ENCODE data around the gene UPF1.

UPF1 gene

GRCh38 chr19:18879579-18880373 is 48.0 kb downstream of the UPF1 start:
- POLR2A ChIA-PET: no interaction called here
- H3K36me3 ChIP-seq (ENCODE audit: control insufficient read depth in 4 of 4, insufficient read depth in 4 of 4, low read length in 3 of 4): no peaks in the 10 kb centered on the region
- peaks cover 0 to 5% (median 0%) of the 10 kb centered on the region in 5 experiments for H3K9me3 ChIP-seq (ENCODE audit: control extremely low read depth in 1 of 5, control insufficient read depth in 4 of 5, insufficient read depth in 2 of 5, low read depth in 1 of 5, low read length in 4 of 5)
- CTCF ChIA-PET: no interaction called here
- no peak overlapping the region for H3K27ac ChIP-seq (ENCODE audit: insufficient read depth in 1 of 2, low read depth in 1 of 2, low read length in 2 of 2, poor library complexity in 1 of 2, severe bottlenecking in 2 of 2)
- peak; percentile 50 to 57 (median 51) for DNase-seq
- no peaks in the 10 kb centered on the region for H3K27me3 ChIP-seq (replicated peaks in 2 of 5; ENCODE audit: control insufficient read depth in 4 of 5, insufficient read depth in 5 of 5, low read length in 4 of 5)
- H3K4me3 ChIP-seq (ENCODE audit: control insufficient read depth in 1 of 7, extremely low read depth in 1 of 7, insufficient read depth in 4 of 7, low read depth in 2 of 7, low read length in 6 of 7): no peak overlapping the region
- no peaks in the 10 kb centered on the region for H3K4me1 ChIP-seq (ENCODE audit: control extremely low read depth in 1 of 4, control insufficient read depth in 4 of 4, insufficient read depth in 4 of 4, low read length in 3 of 4)
- 91% methylated on average over 8 of the region's 13 CpGs for WGBS (ENCODE audit: insufficient coverage)

GRCh38 chr19:18881491-18881890 is 49.7 kb downstream of the UPF1 start:
- 90% methylated on average over 7 of the region's 7 CpGs for WGBS (ENCODE audit: insufficient coverage)
- H3K27me3 ChIP-seq (replicated peaks in 2 of 5; ENCODE audit: control insufficient read depth in 4 of 5, insufficient read depth in 5 of 5, low read length in 4 of 5): no peaks in the 10 kb centered on the region
- peaks cover 0 to 5% (median 0%) of the 10 kb centered on the region in 5 experiments for H3K9me3 ChIP-seq (ENCODE audit: control extremely low read depth in 1 of 5, control insufficient read depth in 4 of 5, insufficient read depth in 2 of 5, low read depth in 1 of 5, low read length in 4 of 5)
- no peak for DNase-seq
- no peaks in the 10 kb centered on the region for H3K36me3 ChIP-seq (ENCODE audit: control insufficient read depth in 4 of 4, insufficient read depth in 4 of 4, low read length in 3 of 4)
- no peaks in the 10 kb centered on the region for H3K4me1 ChIP-seq (ENCODE audit: control extremely low read depth in 1 of 4, control insufficient read depth in 4 of 4, insufficient read depth in 4 of 4, low read length in 3 of 4)
- ChIA-PET CTCF (interaction anchor here (1.2 kb wide), 1 partner anchor 13 kb away, joined by 4 read pairs; no protein-coding TSS in a partner anchor), POLR2A (no interaction called here)
- no peak overlapping the region for H3K4me3 ChIP-seq (ENCODE audit: control insufficient read depth in 1 of 7, extremely low read depth in 1 of 7, insufficient read depth in 4 of 7, low read depth in 2 of 7, low read length in 6 of 7)
- no peak overlapping the region for H3K27ac ChIP-seq (ENCODE audit: insufficient read depth in 1 of 2, low read depth in 1 of 2, low read length in 2 of 2, poor library complexity in 1 of 2, severe bottlenecking in 2 of 2)

- H3K9me3 ChIP-seq (ENCODE audit: control extremely low read depth in 1 of 5, control insufficient read depth in 4 of 5, insufficient read depth in 2 of 5, low read depth in 1 of 5, low read length in 4 of 5): no peaks in the 10 kb centered on the region
- no peaks in the 10 kb centered on the region for H3K36me3 ChIP-seq (ENCODE audit: control insufficient read depth in 4 of 4, insufficient read depth in 4 of 4, low read length in 3 of 4)
- no peaks in the 10 kb centered on the region for H3K27me3 ChIP-seq (replicated peaks in 2 of 5; ENCODE audit: control insufficient read depth in 4 of 5, insufficient read depth in 5 of 5, low read length in 4 of 5)
- ChIA-PET CTCF (interaction anchor here (1.1 kb wide), 1 partner anchor 18 kb away, joined by 3 read pairs; no protein-coding TSS in a partner anchor), POLR2A (no interaction called here)
- no peak overlapping the region for H3K27ac ChIP-seq (ENCODE audit: insufficient read depth in 1 of 2, low read depth in 1 of 2, low read length in 2 of 2, poor library complexity in 1 of 2, severe bottlenecking in 2 of 2)
- H3K4me3 ChIP-seq (ENCODE audit: control insufficient read depth in 1 of 7, extremely low read depth in 1 of 7, insufficient read depth in 4 of 7, low read depth in 2 of 7, low read length in 6 of 7): no peak overlapping the region
- DNase-seq: no peak
- H3K4me1 ChIP-seq (ENCODE audit: control extremely low read depth in 1 of 4, control insufficient read depth in 4 of 4, insufficient read depth in 4 of 4, low read length in 3 of 4): no peaks in the 10 kb centered on the region
- 97% methylated on average over 20 of the region's 30 CpGs for WGBS (ENCODE audit: insufficient coverage)
Observed at GRCh38 chr19:18883526-18884304, 52.0 kb downstream of the UPF1 start.

GRCh38 chr19:18886972-18887371 is 55.2 kb downstream of the UPF1 start:
- H3K9me3 ChIP-seq (ENCODE audit: control extremely low read depth in 1 of 5, control insufficient read depth in 4 of 5, insufficient read depth in 2 of 5, low read depth in 1 of 5, low read length in 4 of 5): no peaks in the 10 kb centered on the region
- WGBS (ENCODE audit: insufficient coverage): 100% methylated on average over 3 of the region's 4 CpGs
- ChIA-PET CTCF (no interaction called here), POLR2A (no interaction called here)
- no peak overlapping the region for H3K27ac ChIP-seq (ENCODE audit: insufficient read depth in 1 of 2, low read depth in 1 of 2, low read length in 2 of 2, poor library complexity in 1 of 2, severe bottlenecking in 2 of 2)
- no peaks in the 10 kb centered on the region for H3K36me3 ChIP-seq (ENCODE audit: control insufficient read depth in 4 of 4, insufficient read depth in 4 of 4, low read length in 3 of 4)
- no peak for DNase-seq
- no peak overlapping the region for H3K4me3 ChIP-seq (ENCODE audit: control insufficient read depth in 1 of 7, extremely low read depth in 1 of 7, insufficient read depth in 4 of 7, low read depth in 2 of 7, low read length in 6 of 7)
- peaks cover 0 to 2% (median 0%) of the 10 kb centered on the region in 5 experiments for H3K27me3 ChIP-seq (replicated peaks in 2 of 5; ENCODE audit: control insufficient read depth in 4 of 5, insufficient read depth in 5 of 5, low read length in 4 of 5)
- no peaks in the 10 kb centered on the region for H3K4me1 ChIP-seq (ENCODE audit: control extremely low read depth in 1 of 4, control insufficient read depth in 4 of 4, insufficient read depth in 4 of 4, low read length in 3 of 4)

DNA sequence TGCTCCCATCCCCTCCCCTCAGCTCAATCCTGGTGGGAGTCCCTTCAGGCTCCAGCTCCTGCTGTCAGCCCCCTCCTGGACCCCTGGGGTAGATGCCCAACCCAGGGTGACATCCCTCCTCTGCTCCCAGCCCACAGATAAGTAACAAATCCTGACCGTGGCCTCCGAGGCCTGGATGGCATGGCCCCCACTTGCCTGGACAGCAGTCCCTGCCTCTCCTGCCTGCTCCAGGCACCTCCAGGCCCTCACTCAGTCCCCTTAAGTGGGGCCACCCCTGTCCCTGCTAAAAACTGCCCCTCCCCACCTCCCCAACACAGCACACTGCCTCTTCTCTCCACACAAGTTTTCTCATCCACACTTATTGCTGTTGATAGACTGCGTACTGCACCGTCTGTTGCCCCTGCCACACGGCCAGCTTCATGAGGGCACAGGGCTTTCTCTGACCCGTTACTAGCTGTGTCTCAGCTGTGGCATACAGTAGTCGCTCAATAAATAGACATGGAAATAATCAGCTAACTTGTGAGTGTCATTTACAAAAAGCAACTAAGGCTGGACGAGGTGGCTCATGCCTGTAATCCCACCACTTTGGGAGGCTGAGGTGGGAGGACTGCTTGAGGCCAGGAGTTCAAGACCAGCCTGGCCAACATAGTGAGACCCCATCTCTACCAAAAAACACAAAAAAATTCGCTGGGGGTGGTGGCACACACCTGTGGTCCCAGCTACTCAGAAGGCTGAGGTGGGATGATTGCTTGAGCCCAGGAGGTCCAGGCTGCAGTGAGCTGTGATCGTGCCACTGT is 58.4 kb downstream of the UPF1 start:
- Histone ChIP-seq H3K9me3 (ENCODE audit: control extremely low read depth in 1 of 5, control insufficient read depth in 4 of 5, insufficient read depth in 2 of 5, low read depth in 1 of 5, low read length in 4 of 5) (no peaks in the 10 kb centered on the region), H3K36me3 (ENCODE audit: control insufficient read depth in 4 of 4, insufficient read depth in 4 of 4, low read length in 3 of 4) (no peaks in the 10 kb centered on the region), H3K4me1 (ENCODE audit: control extremely low read depth in 1 of 4, control insufficient read depth in 4 of 4, insufficient read depth in 4 of 4, low read length in 3 of 4) (peaks cover 0 to 8% (median 6%) of the 10 kb centered on the region in 4 experiments), H3K27ac (ENCODE audit: insufficient read depth in 1 of 2, low read depth in 1 of 2, low read length in 2 of 2, poor library complexity in 1 of 2, severe bottlenecking in 2 of 2) (no peak overlapping the region), H3K27me3 (replicated peaks in 2 of 5; ENCODE audit: control insufficient read depth in 4 of 5, insufficient read depth in 5 of 5, low read length in 4 of 5) (peaks cover 0 to 27% (median 6%) of the 10 kb centered on the region in 5 experiments), H3K4me3 (ENCODE audit: control insufficient read depth in 1 of 7, extremely low read depth in 1 of 7, insufficient read depth in 4 of 7, low read depth in 2 of 7, low read length in 6 of 7) (no peak overlapping the region)
- ChIA-PET CTCF (interaction anchor here (0.6 to 1.9 kb wide), 5 partner anchors 8 to 70 kb away, joined by 3 to 4 read pairs (median 4); no protein-coding TSS in a partner anchor), POLR2A (no interaction called here)
- DNase-seq: no peak
- WGBS (ENCODE audit: insufficient coverage): 92% methylated on average over 8 of the region's 10 CpGs

DNA sequence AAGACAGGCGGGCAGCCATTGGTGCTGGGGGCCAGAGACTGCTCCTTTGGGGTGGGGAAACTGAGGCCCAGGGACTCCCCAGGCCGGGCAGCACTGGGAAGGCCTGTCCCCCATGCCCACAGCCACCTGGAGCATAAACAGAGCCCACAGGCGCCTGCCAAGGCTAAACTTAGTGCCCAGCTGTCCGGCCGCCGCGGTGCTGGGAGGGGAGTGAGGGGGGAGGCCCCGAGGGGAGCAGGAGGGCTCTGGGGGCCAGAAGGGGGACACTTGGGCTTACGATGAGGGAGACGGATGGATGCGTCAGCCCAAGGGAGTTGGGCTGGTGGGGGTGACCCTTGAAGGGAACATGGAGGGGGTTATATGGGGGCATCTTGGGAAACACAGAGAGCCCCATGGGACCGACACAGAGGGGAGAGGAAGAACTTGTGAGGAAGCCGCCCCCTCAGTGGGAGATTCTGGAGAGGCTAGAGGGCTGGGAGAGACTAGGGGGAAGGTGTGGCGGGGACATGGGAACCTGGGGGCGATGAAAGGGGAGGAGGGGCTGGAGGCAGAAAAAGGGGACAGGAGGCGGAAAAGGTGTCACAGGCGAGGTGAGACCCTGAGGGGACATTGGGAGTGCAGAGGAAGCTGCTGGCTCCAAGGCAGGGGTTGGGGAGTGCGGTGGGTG is 62.0 kb downstream of the UPF1 start:
- Histone ChIP-seq H3K36me3 (ENCODE audit: control insufficient read depth in 4 of 4, insufficient read depth in 4 of 4, low read length in 3 of 4) (peaks cover 0 to 2% (median 0%) of the 10 kb centered on the region in 4 experiments), H3K27me3 (replicated peaks in 2 of 5; ENCODE audit: control insufficient read depth in 4 of 5, insufficient read depth in 5 of 5, low read length in 4 of 5) (peaks cover 0 to 46% (median 6%) of the 10 kb centered on the region in 5 experiments), H3K4me3 (ENCODE audit: control insufficient read depth in 1 of 7, extremely low read depth in 1 of 7, insufficient read depth in 4 of 7, low read depth in 2 of 7, low read length in 6 of 7) (no peak overlapping the region), H3K4me1 (ENCODE audit: control extremely low read depth in 1 of 4, control insufficient read depth in 4 of 4, insufficient read depth in 4 of 4, low read length in 3 of 4) (peaks cover 0 to 18% (median 14%) of the 10 kb centered on the region in 4 experiments), H3K27ac (ENCODE audit: insufficient read depth in 1 of 2, low read depth in 1 of 2, low read length in 2 of 2, poor library complexity in 1 of 2, severe bottlenecking in 2 of 2) (no peak overlapping the region), H3K9me3 (ENCODE audit: control extremely low read depth in 1 of 5, control insufficient read depth in 4 of 5, insufficient read depth in 2 of 5, low read depth in 1 of 5, low read length in 4 of 5) (no peaks in the 10 kb centered on the region)
- ChIA-PET POLR2A (no interaction called here), CTCF (interaction anchor here (1.0 to 1.6 kb wide), 2 partner anchors 93 to 281 kb away, joined by 3 to 4 read pairs; no protein-coding TSS in a partner anchor)
- 68% methylated on average over 13 of the region's 18 CpGs for WGBS (ENCODE audit: insufficient coverage)
- DNase-seq: no peak
